ENCODE results near the gene PINLYP. TPM values are rescaled to one million over a fixed set of nuclear protein-coding genes. Genes with fewer than 3 reads are reported as not detected.

PINLYP gene
- total RNA-seq, 4 donors from 2014 or later: 4.7 to 22.1 (median 10.9) TPM

DNA sequence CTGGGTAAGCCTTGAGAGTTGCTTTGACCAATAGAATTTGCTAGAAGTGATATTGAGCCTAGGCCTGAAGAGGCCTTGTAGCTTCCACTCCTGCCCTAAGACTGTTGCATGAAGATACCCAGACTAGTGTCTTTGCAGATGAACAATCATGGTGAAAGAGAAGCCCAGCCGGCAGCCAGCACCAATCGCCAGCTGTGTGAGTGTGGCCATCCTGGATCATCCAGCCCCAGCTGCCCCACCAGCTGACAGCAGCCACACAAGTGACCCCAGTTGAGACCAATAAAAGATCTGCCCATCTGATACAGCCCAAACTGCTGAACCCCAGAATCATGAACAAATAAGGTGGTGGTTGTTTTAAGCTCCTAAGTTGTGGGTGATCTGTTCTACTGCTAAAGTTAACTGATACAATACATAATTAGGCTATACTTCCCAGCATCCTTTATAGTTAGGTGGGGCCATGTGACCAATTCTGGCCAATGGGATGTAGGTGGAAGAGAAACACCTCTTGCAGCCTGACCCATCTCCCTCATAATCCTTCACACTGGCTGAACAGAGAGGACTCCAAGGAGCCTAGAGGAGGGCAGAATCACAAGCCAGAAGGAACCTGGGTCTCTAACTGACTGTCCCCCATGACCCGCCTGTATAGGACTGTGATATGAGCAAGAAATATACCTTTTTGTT lies 53.2 kb downstream of the PINLYP start:
- Histone ChIP-seq H3K9me3 (no peaks in the 10 kb centered on the region), H3K27me3 (no peaks in the 10 kb centered on the region), H3K4me3 (no peak overlapping the region), H3K4me1 (peaks cover 22% of the 10 kb centered on the region), H3K36me3 (no peaks in the 10 kb centered on the region), H3K27ac (no peak overlapping the region)
- 92% methylated on average over 3 of the region's 3 CpGs for WGBS
- TF ChIP-seq EP300 (IDR thresholded peaks at IDR 0.05) (no peak), POLR2A (IDR thresholded peaks at IDR 0.05) (no peak), POLR2AphosphoS5 (IDR thresholded peaks at IDR 0.05) (no peak)
- TF ChIP-seq, protein P1, sequence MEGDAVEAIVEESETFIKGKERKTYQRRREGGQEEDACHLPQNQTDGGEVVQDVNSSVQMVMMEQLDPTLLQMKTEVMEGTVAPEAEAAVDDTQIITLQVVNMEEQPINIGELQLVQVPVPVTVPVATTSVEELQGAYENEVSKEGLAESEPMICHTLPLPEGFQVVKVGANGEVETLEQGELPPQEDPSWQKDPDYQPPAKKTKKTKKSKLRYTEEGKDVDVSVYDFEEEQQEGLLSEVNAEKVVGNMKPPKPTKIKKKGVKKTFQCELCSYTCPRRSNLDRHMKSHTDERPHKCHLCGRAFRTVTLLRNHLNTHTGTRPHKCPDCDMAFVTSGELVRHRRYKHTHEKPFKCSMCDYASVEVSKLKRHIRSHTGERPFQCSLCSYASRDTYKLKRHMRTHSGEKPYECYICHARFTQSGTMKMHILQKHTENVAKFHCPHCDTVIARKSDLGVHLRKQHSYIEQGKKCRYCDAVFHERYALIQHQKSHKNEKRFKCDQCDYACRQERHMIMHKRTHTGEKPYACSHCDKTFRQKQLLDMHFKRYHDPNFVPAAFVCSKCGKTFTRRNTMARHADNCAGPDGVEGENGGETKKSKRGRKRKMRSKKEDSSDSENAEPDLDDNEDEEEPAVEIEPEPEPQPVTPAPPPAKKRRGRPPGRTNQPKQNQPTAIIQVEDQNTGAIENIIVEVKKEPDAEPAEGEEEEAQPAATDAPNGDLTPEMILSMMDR (IDR thresholded peaks at IDR 0.05): no peak
- no peak for DNase-seq (ENCODE audit: low spot score in 2 of 2)

DNA sequence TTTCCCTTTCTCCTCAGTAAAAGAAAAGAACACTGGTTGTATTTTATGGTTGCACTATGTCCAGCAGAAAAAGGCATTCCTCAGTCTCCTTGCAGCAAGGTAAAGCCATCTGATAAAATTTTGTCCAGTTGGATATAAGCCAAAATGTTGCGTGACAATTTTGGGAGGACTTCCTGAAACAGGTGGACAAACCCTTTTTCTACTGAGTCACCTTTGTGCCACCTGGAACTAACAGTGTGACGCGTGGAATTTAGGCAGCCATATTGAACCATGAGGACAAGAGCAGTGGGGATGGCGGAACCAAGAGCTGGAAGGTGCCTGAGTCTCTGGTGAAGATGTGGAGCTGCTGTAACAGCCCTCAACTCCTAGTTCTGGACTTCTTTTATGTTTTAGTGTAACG lies 55.9 kb downstream of the PINLYP start:
- Histone ChIP-seq H3K27ac (no peak overlapping the region), H3K4me3 (no peak overlapping the region), H3K4me1 (peaks cover 27% of the 10 kb centered on the region), H3K36me3 (no peaks in the 10 kb centered on the region), H3K9me3 (no peaks in the 10 kb centered on the region), H3K27me3 (no peaks in the 10 kb centered on the region)
- TF ChIP-seq POLR2AphosphoS5 (IDR thresholded peaks at IDR 0.05) (no peak), POLR2A (IDR thresholded peaks at IDR 0.05) (no peak), EP300 (IDR thresholded peaks at IDR 0.05) (no peak)
- TF ChIP-seq, protein P1 (IDR thresholded peaks at IDR 0.05): no peak
- no peak for DNase-seq (ENCODE audit: low spot score in 2 of 2)
- 87% methylated on average over 5 of the region's 5 CpGs for WGBS

Other genes with a start within 250 kb of the PINLYP start
- gene CD177, start 222.1 kb upstream of the PINLYP start, total RNA-seq: 1 to 10 TPM in 2 of 4 donors, under 1 TPM in 2; 0.31 to 2.6 (median 1.5) TPM
- gene TEX101, start 160.9 kb upstream of the PINLYP start, total RNA-seq: not detected
- gene LYPD3, start 110.2 kb upstream of the PINLYP start, total RNA-seq: 100 to 1,000 TPM; 185 to 612 (median 483) TPM
- 100 to 1,000 TPM in 1 of 4 donors, 10 to 100 TPM in 3; 63.2 to 110 (median 72.2) TPM for gene PHLDB3, start 71.1 kb upstream of the PINLYP start, total RNA-seq
- 10 to 100 TPM; 44.3 to 76.0 (median 57.8) TPM for gene ETHE1, start 48.6 kb upstream of the PINLYP start, total RNA-seq
- 1 to 10 TPM in 2 of 4 donors, under 1 TPM in 2; 0.52 to 2.4 (median 0.92) TPM for gene ZNF575, start 42.6 kb upstream of the PINLYP start, total RNA-seq
- gene XRCC1, start 274 bp upstream of the PINLYP start, total RNA-seq: 10 to 100 TPM; 18.3 to 35.4 (median 25.2) TPM
- gene IRGQ, start 20.3 kb downstream of the PINLYP start, total RNA-seq: 10 to 100 TPM; 17.2 to 24.7 (median 19.9) TPM
- gene ZNF576, start 20.8 kb downstream of the PINLYP start, total RNA-seq: 10 to 100 TPM in 3 of 4 donors, 1 to 10 TPM in 1; 9.2 to 20.8 (median 13.7) TPM
- 1 to 10 TPM in 1 of 4 donors, not detected in 3; 1.4 TPM for gene SRRM5, start 36.3 kb downstream of the PINLYP start, total RNA-seq
- 10 to 100 TPM; 10.6 to 19.3 (median 17.5) TPM for gene ZNF428, start 43.8 kb downstream of the PINLYP start, total RNA-seq
- gene CADM4, start 64.0 kb downstream of the PINLYP start, total RNA-seq: 10 to 100 TPM; 14.1 to 23.8 (median 15.7) TPM
- 10 to 100 TPM in 2 of 4 donors, 1 to 10 TPM in 2; 5.6 to 18.0 (median 10.9) TPM for gene PLAUR, start 94.4 kb downstream of the PINLYP start, total RNA-seq
- gene IRGC, start 140.3 kb downstream of the PINLYP start, total RNA-seq: not detected
- gene SMG9, start 179.2 kb downstream of the PINLYP start, total RNA-seq: 10 to 100 TPM; 21.5 to 44.4 (median 30.1) TPM
- gene KCNN4, start 205.2 kb downstream of the PINLYP start, total RNA-seq: 10 to 100 TPM; 26.4 to 77.9 (median 48.2) TPM
- gene LYPD5, start 226.6 kb downstream of the PINLYP start, total RNA-seq: 100 to 1,000 TPM in 1 of 4 donors, 10 to 100 TPM in 3; 48.5 to 114 (median 98.5) TPM